GM12878 (cell line): ENCODE data around the gene MXRA7. TPM values are rescaled to one million over a fixed set of nuclear protein-coding genes. Genes with fewer than 3 reads are reported as not detected.

Experiments
- CREM ChIP-seq: IDR thresholded peaks from 2 replicates; pipeline ENCODE4 v1.6.1; 2014; ENCODE audit warnings: antibody characterized with exemption, low read depth
- ETV6 ChIP-seq, 2 experiments: fragments of 450-650 bp in 1 of 2; IDR thresholded peaks in 1 of 2; conservative IDR thresholded peaks in 1 of 2; 2 replicates each; pipeline ENCODE4 v1.6.1; 2014; ENCODE audit warnings: antibody characterized with exemption in 1 of 2, borderline replicate concordance in 1 of 2, low read depth in 1 of 2, mild to moderate bottlenecking in 1 of 2, moderate library complexity in 1 of 2
- EZH2 ChIP-seq: IDR thresholded peaks from 2 replicates; pipeline ENCODE4 v1.6.1; 2012; ENCODE audit warnings: low read depth, mild to moderate bottlenecking, control low read depth, inconsistent platforms, low read length, borderline replicate concordance; ENCODE audit not compliant: control insufficient read depth
- JUNB ChIP-seq: IDR thresholded peaks from 2 replicates; pipeline ENCODE4 v1.6.1; 2016; ENCODE audit warnings: antibody characterized with exemption, mild to moderate bottlenecking
- MEF2B ChIP-seq: fragments of 450-650 bp; IDR thresholded peaks from 2 replicates; pipeline ENCODE4 v1.6.1; 2018; ENCODE audit warnings: mild to moderate bottlenecking, moderate library complexity; ENCODE audit not compliant: partially characterized antibody, poor library complexity, severe bottlenecking
- MXI1 ChIP-seq: fragments of 150-350 bp; IDR thresholded peaks from 2 replicates; pipeline ENCODE4 v1.6.1; 2011; ENCODE audit warnings: low read depth, mild to moderate bottlenecking, inconsistent platforms, low read length, improper control_type of control experiment
- NFIC ChIP-seq: IDR thresholded peaks from 2 replicates; pipeline ENCODE4 v1.6.1; 2012; ENCODE audit warnings: low read depth, mild to moderate bottlenecking, inconsistent platforms, low read length, moderate library complexity
- PAX5 ChIP-seq: IDR thresholded peaks from 2 replicates; pipeline ENCODE4 v1.6.1; 2011; ENCODE audit warnings: low read depth, low read length, borderline replicate concordance
- PML ChIP-seq: IDR thresholded peaks from 2 replicates; pipeline ENCODE4 v1.6.1; 2012; ENCODE audit warnings: low read length, inconsistent platforms
- RELA ChIP-seq: fragments of 450-650 bp; IDR thresholded peaks from 2 replicates; pipeline ENCODE4 v1.8.0; 2014; ENCODE audit warnings: borderline replicate concordance; ENCODE audit not compliant: partially characterized antibody
- ZNF24 ChIP-seq: fragments of 450-650 bp; IDR thresholded peaks from 2 replicates; pipeline ENCODE4 v1.6.1; 2017; ENCODE audit warnings: antibody characterized with exemption, mild to moderate bottlenecking
- ZSCAN29 ChIP-seq: fragments of 450-650 bp; IDR thresholded peaks from 2 replicates; pipeline ENCODE4 v1.6.1; 2017; ENCODE audit warnings: mild to moderate bottlenecking, moderate library complexity
- polyA plus RNA-seq, 11 experiments: library from polyadenylated mRNA; depleted of rRNA in 4 of 11; unstranded in 6 of 11; stranded (reverse) in 5 of 11; fragments of >200 nt; fragmentation: Nextera tagmentation in 4 of 11; fragmentation: Illumina TruSeq in 1 of 11; extraction: Ambion mirVana in 4 of 11; extraction: Trizol in 1 of 11; gene quantifications; 1 replicate in 1 of 11; 2 replicates in 10 of 11; pipeline versions ENCODE4 v1.2.1 to v1.2.3, GENCODE V29; 2011 to 2016; ENCODE audit warnings: inconsistent platforms in 2 of 11, missing spikeins in 2 of 11, low read depth in 1 of 11
- total RNA-seq, 4 experiments: library from RNA; depleted of rRNA in 3 of 4; stranded (reverse); fragments of >200 nt in 3 of 4; fragmentation: Illumina TruSeq in 1 of 4; extraction: Trizol in 1 of 4; gene quantifications; 2 replicates each; pipeline versions ENCODE4 v1.2.1 to v1.2.3, GENCODE V29; 2013 to 2021
- TF ChIP-seq, protein P1 (sequence below): IDR thresholded peaks from 2 replicates; pipeline ENCODE4 v1.6.1; 2011; ENCODE audit warnings: borderline replicate concordance, low read depth, mild to moderate bottlenecking, moderate library complexity, mixed read lengths, low read length; ENCODE audit not compliant: insufficient read depth; ENCODE audit errors: extremely low read length
- TF ChIP-seq, protein P2 (sequence below): IDR thresholded peaks from 2 replicates; pipeline ENCODE4 v1.6.1; 2012; ENCODE audit warnings: improper control_type of control experiment, low read depth, low read length; ENCODE audit not compliant: insufficient replicate concordance
- TF ChIP-seq, protein P3 (sequence below): fragments of 450-650 bp; IDR thresholded peaks from 2 replicates; pipeline ENCODE4 v1.6.1; 2016; ENCODE audit warnings: mild to moderate bottlenecking, moderate library complexity, borderline replicate concordance
- TF ChIP-seq, protein P4 (sequence below), 3 experiments: IDR thresholded peaks in 2 of 3; conservative IDR thresholded peaks in 1 of 3; 2 replicates each; pipeline ENCODE4 v1.5.1; 2011; ENCODE audit warnings: low read depth in 3 of 3, low read length in 3 of 3, mild to moderate bottlenecking in 3 of 3, control low read depth in 2 of 3, moderate library complexity in 2 of 3, inconsistent platforms in 1 of 3, mixed read lengths in 1 of 3; ENCODE audit not compliant: control insufficient read depth in 2 of 3, insufficient read depth in 1 of 3; ENCODE audit errors: extremely low read depth in 1 of 3

Gene MXRA7
- total and polyA plus RNA-seq, 10 of the 15 experiments (the other 5 are each of a cell fraction or from before 2014, with no cell fraction given), result 0.03 to 2.0 (median 0.33) TPM

DNA sequence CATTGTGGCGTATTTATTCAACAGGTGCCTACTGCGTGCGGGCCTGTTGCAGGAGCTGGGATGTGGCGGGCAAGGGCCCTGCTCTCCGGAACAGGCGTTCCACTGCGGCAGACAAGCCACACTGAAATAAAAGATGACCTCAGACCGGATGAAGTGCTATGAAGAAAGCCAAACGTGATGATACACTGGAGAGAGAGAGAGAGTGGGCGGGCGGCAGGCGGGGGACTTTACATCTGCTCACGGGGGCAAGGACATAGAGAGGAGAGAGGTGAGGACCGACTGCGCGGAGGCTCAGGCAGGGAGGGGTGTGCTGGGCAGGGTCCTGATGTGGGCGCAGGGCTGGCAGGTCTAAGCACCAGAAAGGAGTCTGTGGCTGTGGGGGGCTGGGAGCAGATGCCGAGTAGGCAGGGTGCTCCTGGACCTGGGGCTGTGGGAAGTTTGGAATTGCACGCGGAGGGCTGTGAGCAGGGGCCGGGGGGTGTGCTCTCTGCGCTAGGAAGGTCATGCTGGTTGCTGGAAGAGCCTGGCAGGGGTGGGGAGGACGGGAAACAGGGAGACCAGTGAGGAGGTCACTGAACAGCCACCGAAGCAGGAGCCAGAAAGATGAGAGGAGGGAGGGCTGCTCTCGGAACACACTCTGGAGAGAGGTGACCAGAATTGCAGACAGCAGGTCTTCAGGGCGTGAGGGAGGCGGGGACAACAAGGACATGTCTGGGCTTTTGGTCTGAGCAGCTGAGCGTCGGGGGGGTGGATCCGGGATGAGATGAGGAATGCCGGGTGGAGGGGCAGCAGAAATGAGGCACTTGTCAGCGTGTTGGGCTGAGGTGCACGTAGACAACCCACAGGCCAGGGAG is 9.9 kb downstream of the MXRA7 start (continued):
- no peak for TF ChIP-seq PML
- TF ChIP-seq CREM, result 0 out of 2 replicates have a peak, but pooled peaks have one; percentile 17
- no peak for TF ChIP-seq MXI1
- no peak for TF ChIP-seq PAX5
- no peak for TF ChIP-seq JUNB
- no peak for TF ChIP-seq EZH2
- TF ChIP-seq ZSCAN29, result no peak
- TF ChIP-seq, protein P1, sequence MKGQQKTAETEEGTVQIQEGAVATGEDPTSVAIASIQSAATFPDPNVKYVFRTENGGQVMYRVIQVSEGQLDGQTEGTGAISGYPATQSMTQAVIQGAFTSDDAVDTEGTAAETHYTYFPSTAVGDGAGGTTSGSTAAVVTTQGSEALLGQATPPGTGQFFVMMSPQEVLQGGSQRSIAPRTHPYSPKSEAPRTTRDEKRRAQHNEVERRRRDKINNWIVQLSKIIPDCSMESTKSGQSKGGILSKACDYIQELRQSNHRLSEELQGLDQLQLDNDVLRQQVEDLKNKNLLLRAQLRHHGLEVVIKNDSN, result no peak
- no peak for TF ChIP-seq RELA
- TF ChIP-seq, protein P2, sequence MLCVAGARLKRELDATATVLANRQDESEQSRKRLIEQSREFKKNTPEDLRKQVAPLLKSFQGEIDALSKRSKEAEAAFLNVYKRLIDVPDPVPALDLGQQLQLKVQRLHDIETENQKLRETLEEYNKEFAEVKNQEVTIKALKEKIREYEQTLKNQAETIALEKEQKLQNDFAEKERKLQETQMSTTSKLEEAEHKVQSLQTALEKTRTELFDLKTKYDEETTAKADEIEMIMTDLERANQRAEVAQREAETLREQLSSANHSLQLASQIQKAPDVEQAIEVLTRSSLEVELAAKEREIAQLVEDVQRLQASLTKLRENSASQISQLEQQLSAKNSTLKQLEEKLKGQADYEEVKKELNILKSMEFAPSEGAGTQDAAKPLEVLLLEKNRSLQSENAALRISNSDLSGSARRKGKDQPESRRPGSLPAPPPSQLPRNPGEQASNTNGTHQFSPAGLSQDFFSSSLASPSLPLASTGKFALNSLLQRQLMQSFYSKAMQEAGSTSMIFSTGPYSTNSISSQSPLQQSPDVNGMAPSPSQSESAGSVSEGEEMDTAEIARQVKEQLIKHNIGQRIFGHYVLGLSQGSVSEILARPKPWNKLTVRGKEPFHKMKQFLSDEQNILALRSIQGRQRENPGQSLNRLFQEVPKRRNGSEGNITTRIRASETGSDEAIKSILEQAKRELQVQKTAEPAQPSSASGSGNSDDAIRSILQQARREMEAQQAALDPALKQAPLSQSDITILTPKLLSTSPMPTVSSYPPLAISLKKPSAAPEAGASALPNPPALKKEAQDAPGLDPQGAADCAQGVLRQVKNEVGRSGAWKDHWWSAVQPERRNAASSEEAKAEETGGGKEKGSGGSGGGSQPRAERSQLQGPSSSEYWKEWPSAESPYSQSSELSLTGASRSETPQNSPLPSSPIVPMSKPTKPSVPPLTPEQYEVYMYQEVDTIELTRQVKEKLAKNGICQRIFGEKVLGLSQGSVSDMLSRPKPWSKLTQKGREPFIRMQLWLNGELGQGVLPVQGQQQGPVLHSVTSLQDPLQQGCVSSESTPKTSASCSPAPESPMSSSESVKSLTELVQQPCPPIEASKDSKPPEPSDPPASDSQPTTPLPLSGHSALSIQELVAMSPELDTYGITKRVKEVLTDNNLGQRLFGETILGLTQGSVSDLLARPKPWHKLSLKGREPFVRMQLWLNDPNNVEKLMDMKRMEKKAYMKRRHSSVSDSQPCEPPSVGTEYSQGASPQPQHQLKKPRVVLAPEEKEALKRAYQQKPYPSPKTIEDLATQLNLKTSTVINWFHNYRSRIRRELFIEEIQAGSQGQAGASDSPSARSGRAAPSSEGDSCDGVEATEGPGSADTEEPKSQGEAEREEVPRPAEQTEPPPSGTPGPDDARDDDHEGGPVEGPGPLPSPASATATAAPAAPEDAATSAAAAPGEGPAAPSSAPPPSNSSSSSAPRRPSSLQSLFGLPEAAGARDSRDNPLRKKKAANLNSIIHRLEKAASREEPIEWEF, result no peak
- TF ChIP-seq ZNF24, result no peak
- TF ChIP-seq, protein P3, sequence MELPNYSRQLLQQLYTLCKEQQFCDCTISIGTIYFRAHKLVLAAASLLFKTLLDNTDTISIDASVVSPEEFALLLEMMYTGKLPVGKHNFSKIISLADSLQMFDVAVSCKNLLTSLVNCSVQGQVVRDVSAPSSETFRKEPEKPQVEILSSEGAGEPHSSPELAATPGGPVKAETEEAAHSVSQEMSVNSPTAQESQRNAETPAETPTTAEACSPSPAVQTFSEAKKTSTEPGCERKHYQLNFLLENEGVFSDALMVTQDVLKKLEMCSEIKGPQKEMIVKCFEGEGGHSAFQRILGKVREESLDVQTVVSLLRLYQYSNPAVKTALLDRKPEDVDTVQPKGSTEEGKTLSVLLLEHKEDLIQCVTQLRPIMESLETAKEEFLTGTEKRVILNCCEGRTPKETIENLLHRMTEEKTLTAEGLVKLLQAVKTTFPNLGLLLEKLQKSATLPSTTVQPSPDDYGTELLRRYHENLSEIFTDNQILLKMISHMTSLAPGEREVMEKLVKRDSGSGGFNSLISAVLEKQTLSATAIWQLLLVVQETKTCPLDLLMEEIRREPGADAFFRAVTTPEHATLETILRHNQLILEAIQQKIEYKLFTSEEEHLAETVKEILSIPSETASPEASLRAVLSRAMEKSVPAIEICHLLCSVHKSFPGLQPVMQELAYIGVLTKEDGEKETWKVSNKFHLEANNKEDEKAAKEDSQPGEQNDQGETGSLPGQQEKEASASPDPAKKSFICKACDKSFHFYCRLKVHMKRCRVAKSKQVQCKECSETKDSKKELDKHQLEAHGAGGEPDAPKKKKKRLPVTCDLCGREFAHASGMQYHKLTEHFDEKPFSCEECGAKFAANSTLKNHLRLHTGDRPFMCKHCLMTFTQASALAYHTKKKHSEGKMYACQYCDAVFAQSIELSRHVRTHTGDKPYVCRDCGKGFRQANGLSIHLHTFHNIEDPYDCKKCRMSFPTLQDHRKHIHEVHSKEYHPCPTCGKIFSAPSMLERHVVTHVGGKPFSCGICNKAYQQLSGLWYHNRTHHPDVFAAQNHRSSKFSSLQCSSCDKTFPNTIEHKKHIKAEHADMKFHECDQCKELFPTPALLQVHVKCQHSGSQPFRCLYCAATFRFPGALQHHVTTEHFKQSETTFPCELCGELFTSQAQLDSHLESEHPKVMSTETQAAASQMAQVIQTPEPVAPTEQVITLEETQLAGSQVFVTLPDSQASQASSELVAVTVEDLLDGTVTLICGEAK, result no peak
- TF ChIP-seq NFIC, result no peak
- TF ChIP-seq MEF2B, result no peak
- no peak for TF ChIP-seq ETV6 (conservative IDR thresholded peaks at IDR 0.05 in 1 of 2, IDR thresholded peaks at IDR 0.05 in 1 of 2; ENCODE audit: borderline replicate concordance in 1 of 2, low read depth in 1 of 2)
- TF ChIP-seq, protein P4, sequence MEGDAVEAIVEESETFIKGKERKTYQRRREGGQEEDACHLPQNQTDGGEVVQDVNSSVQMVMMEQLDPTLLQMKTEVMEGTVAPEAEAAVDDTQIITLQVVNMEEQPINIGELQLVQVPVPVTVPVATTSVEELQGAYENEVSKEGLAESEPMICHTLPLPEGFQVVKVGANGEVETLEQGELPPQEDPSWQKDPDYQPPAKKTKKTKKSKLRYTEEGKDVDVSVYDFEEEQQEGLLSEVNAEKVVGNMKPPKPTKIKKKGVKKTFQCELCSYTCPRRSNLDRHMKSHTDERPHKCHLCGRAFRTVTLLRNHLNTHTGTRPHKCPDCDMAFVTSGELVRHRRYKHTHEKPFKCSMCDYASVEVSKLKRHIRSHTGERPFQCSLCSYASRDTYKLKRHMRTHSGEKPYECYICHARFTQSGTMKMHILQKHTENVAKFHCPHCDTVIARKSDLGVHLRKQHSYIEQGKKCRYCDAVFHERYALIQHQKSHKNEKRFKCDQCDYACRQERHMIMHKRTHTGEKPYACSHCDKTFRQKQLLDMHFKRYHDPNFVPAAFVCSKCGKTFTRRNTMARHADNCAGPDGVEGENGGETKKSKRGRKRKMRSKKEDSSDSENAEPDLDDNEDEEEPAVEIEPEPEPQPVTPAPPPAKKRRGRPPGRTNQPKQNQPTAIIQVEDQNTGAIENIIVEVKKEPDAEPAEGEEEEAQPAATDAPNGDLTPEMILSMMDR (IDR thresholded peaks at IDR 0.05 in 2 of 3, conservative IDR thresholded peaks at IDR 0.05 in 1 of 3; ENCODE audit: control insufficient read depth in 2 of 3, extremely low read depth in 1 of 3, insufficient read depth in 1 of 3, low read depth in 3 of 3, low read length in 3 of 3), result no peak
